Keratinocyte (primary cell): ENCODE results near the gene EIF2S1.

Experiments
- CTCF ChIP-seq, 3 experiments: IDR thresholded peaks in 1 of 3; conservative IDR thresholded peaks in 1 of 3; optimal IDR thresholded peaks in 1 of 3; 2 replicates in 2 of 3; 3 replicates in 1 of 3; pipeline versions ENCODE3 to v1.5.1; 2011; ENCODE audit warnings: low read length in 3 of 3, mild to moderate bottlenecking in 3 of 3, moderate library complexity in 2 of 3, control low read depth in 1 of 3, inconsistent platforms in 1 of 3; ENCODE audit not compliant: insufficient read depth in 2 of 3; ENCODE audit errors: extremely low read depth in 1 of 3
- EZH2 ChIP-seq: IDR thresholded peaks from one replicate; pipeline ENCODE4 v1.6.1; 2012; ENCODE audit warnings: inconsistent platforms, mild to moderate bottlenecking, low read length, moderate library complexity

GRCh38 chr14:67405771-67406170 is 45.6 kb downstream of the EIF2S1 start:
- no peak for TF ChIP-seq CTCF (optimal IDR thresholded peaks at IDR 0.05 in 1 of 3, IDR thresholded peaks at IDR 0.05 in 1 of 3, conservative IDR thresholded peaks at IDR 0.05 in 1 of 3; ENCODE audit: extremely low read depth in 1 of 3, insufficient read depth in 2 of 3, low read length in 3 of 3)
- TF ChIP-seq EZH2: no peak
